ENCODE results near the gene CUEDC1. TPM values are rescaled to one million over a fixed set of nuclear protein-coding genes. Genes with fewer than 3 reads are reported as not detected.

Gene CUEDC1
- total and polyA plus RNA-seq, 2 of the 13 experiments (the other 11 are each of a cell fraction or from before 2014, with no cell fraction given) = 7.4 to 12.9 TPM

- TF ChIP-seq SUZ12 (IDR thresholded peaks at IDR 0.05; ENCODE audit: low read depth, low read length) (no peak), ZNF740 (CRISPR knock-in tag; IDR thresholded peaks at IDR 0.05) (no peak), PHF21A (CRISPR knock-in tag; IDR thresholded peaks at IDR 0.05) (no peak), NFAT5 (CRISPR knock-in tag; IDR thresholded peaks at IDR 0.05) (no peak), BORCS8-MEF2B (CRISPR knock-in tag; IDR thresholded peaks at IDR 0.05) (peak; percentile 86), HOXD1 (CRISPR knock-in tag; IDR thresholded peaks at IDR 0.05) (no peak), SSRP1 (CRISPR knock-in tag; IDR thresholded peaks at IDR 0.05) (peak; percentile 98), GPBP1L1 (CRISPR knock-in tag; IDR thresholded peaks at IDR 0.05) (no peak), HOXA9 (CRISPR knock-in tag; IDR thresholded peaks at IDR 0.05; ENCODE audit: borderline replicate concordance) (no peak), SAP130 (CRISPR knock-in tag; IDR thresholded peaks at IDR 0.05; ENCODE audit: low read depth) (peak; percentile 67), ZNF577 (CRISPR knock-in tag; IDR thresholded peaks at IDR 0.05; ENCODE audit: borderline replicate concordance, low read depth) (no peak), RXRA (CRISPR knock-in tag; IDR thresholded peaks at IDR 0.05) (peak; percentile 31; the same call in 1 of the 2 replicates), SRSF9 (IDR thresholded peaks at IDR 0.05; ENCODE audit: borderline replicate concordance, insufficient read depth, low read depth, low read length, poor library complexity, severe bottlenecking) (no peak), SP1 (IDR thresholded peaks at IDR 0.05) (no peak), SP1 (CRISPR knock-in tag; IDR thresholded peaks at IDR 0.05) (no peak; the same call in 1 of the 2 replicates), ZNF772 (CRISPR knock-in tag; IDR thresholded peaks at IDR 0.05) (0 out of 2 replicates have a peak, but pooled peaks have one; percentile 9), WIZ (CRISPR knock-in tag; IDR thresholded peaks at IDR 0.05) (0 out of 2 replicates have a peak, but pooled peaks have one; percentile 36), TBL1XR1 (IDR thresholded peaks at IDR 0.05; ENCODE audit: borderline replicate concordance, low read length, partially characterized antibody) (peak; percentile 10), DMTF1 (CRISPR knock-in tag; IDR thresholded peaks at IDR 0.05) (no peak), KDM6A (CRISPR knock-in tag; IDR thresholded peaks at IDR 0.05; ENCODE audit: low read depth) (no peak), ZSCAN21 (CRISPR knock-in tag; IDR thresholded peaks at IDR 0.05; ENCODE audit: borderline replicate concordance) (no peak)
Measured at GRCh38 chr17:57988301-57989250, 33.4 kb upstream of the CUEDC1 start (continued).

Data from HepG2 (cell line).